H9 (cell line): ENCODE measurements around the gene RPLP2. TPM values are rescaled to one million over a fixed set of nuclear protein-coding genes. Genes with fewer than 3 reads are reported as not detected.
A peak's percentile ranks its signal among the peaks of the same experiment; 100 is the strongest.

Experiments
- DNase-seq: peaks from one replicate; pipeline ENCODE4 v3.0.0-alpha.2; 2017
- H2AFZ ChIP-seq: one replicate; pipeline ENCODE4 v1.6.1; 2013; ENCODE audit warnings: mild to moderate bottlenecking, low read length, control low read depth, moderate library complexity
- H2AK5ac ChIP-seq: 2 replicates; pipeline ENCODE4 v1.6.1; 2013; ENCODE audit warnings: low read length, control low read depth, mixed read lengths; ENCODE audit not compliant: insufficient read length
- H2BK120ac ChIP-seq: one replicate; pipeline ENCODE4 v1.6.1; 2013; ENCODE audit warnings: low read depth, mild to moderate bottlenecking, low read length, control low read depth, inconsistent platforms; ENCODE audit not compliant: poor library complexity, severe bottlenecking
- H2BK12ac ChIP-seq: 2 replicates; pipeline ENCODE4 v1.6.1; 2013; ENCODE audit warnings: low read length, control low read depth, mixed read lengths, low read depth; ENCODE audit not compliant: insufficient read length
- H2BK15ac ChIP-seq: 2 replicates; pipeline ENCODE4 v1.6.1; 2013; ENCODE audit warnings: low read depth, low read length, control low read depth
- H2BK20ac ChIP-seq: one replicate; pipeline ENCODE4 v1.6.1; 2013; ENCODE audit warnings: low read depth, mild to moderate bottlenecking, low read length, control low read depth, inconsistent platforms; ENCODE audit not compliant: poor library complexity, severe bottlenecking
- H2BK5ac ChIP-seq: 2 replicates; pipeline ENCODE4 v1.6.1; 2013; ENCODE audit warnings: low read length, control low read depth, mixed read lengths; ENCODE audit not compliant: insufficient read length
- H3K14ac ChIP-seq: 2 replicates; pipeline ENCODE4 v1.6.1; 2013; ENCODE audit warnings: low read length, control low read depth; ENCODE audit not compliant: insufficient read depth
- H3K18ac ChIP-seq: 2 replicates; pipeline ENCODE4 v1.6.1; 2013; ENCODE audit warnings: low read depth, mild to moderate bottlenecking, mixed read lengths, low read length, control low read depth; ENCODE audit not compliant: insufficient read length
- H3K23ac ChIP-seq: 2 replicates; pipeline ENCODE4 v1.6.1; 2013; ENCODE audit warnings: low read length, control low read depth, mixed read lengths, low read depth; ENCODE audit not compliant: insufficient read length
- H3K23me2 ChIP-seq: 2 replicates; pipeline ENCODE4 v1.6.1; 2013; ENCODE audit warnings: low read depth, mild to moderate bottlenecking, mixed read lengths, low read length, control low read depth; ENCODE audit not compliant: insufficient read length, poor library complexity, severe bottlenecking
- H3K27ac ChIP-seq: 2 replicates; pipeline ENCODE4 v1.5.1; 2013; ENCODE audit warnings: low read length, control low read depth, mixed read lengths, low read depth; ENCODE audit not compliant: insufficient read length
- H3K27me3 ChIP-seq: 2 replicates; pipeline ENCODE4 v1.6.1; 2013; ENCODE audit warnings: low read length, control low read depth, inconsistent platforms; ENCODE audit not compliant: insufficient read depth
- H3K4ac ChIP-seq: 2 replicates; pipeline ENCODE4 v1.6.1; 2013; ENCODE audit warnings: low read depth, mild to moderate bottlenecking, control low read depth, inconsistent platforms, low read length, moderate library complexity
- H3K4me1 ChIP-seq: 2 replicates; pipeline ENCODE4 v1.6.1; 2013; ENCODE audit warnings: low read length, control low read depth, inconsistent platforms; ENCODE audit not compliant: insufficient read depth
- H3K4me2 ChIP-seq: 2 replicates; pipeline ENCODE4 v1.6.1; 2013; ENCODE audit warnings: low read length, control low read depth, mixed read lengths; ENCODE audit not compliant: insufficient read length, insufficient read depth
- H3K56ac ChIP-seq: 2 replicates; pipeline ENCODE4 v1.6.1; 2013; ENCODE audit warnings: low read depth, mild to moderate bottlenecking, mixed read lengths, low read length, control low read depth; ENCODE audit not compliant: insufficient read length
- H3K79me1 ChIP-seq: 2 replicates; pipeline ENCODE4 v1.6.1; 2013; ENCODE audit warnings: low read depth, mild to moderate bottlenecking, moderate library complexity, low read length, control low read depth, inconsistent platforms; ENCODE audit not compliant: insufficient read depth, poor library complexity, severe bottlenecking
- H3K79me2 ChIP-seq: 2 replicates; pipeline ENCODE4 v1.6.1; 2013; ENCODE audit warnings: low read length, control low read depth, inconsistent platforms; ENCODE audit not compliant: insufficient read depth
- H3K9ac ChIP-seq: 2 replicates; pipeline ENCODE4 v1.6.1; 2013; ENCODE audit warnings: low read length, control low read depth, mixed read lengths; ENCODE audit not compliant: insufficient read length; ENCODE audit errors: extremely low read depth
- H3K9me3 ChIP-seq: one replicate; pipeline ENCODE4 v1.6.1; 2013; ENCODE audit warnings: low read depth, low read length, inconsistent platforms; ENCODE audit not compliant: control insufficient read depth
- H3T11ph ChIP-seq: one replicate; pipeline ENCODE4 v1.6.1; 2013; ENCODE audit warnings: mild to moderate bottlenecking, low read length, control low read depth, inconsistent platforms
- H4K20me1 ChIP-seq: one replicate; pipeline ENCODE4 v1.6.1; 2013; ENCODE audit not compliant: control insufficient read depth, insufficient read length, insufficient read depth
- H4K5ac ChIP-seq: 2 replicates; pipeline ENCODE4 v1.6.1; 2013; ENCODE audit warnings: low read depth, mild to moderate bottlenecking, mixed read lengths, low read length, control low read depth; ENCODE audit not compliant: insufficient read length
- H4K8ac ChIP-seq: replicated peaks from 2 replicates; pipeline ENCODE4 v1.6.1; 2013; ENCODE audit warnings: low read length, control low read depth, mixed read lengths, low read depth; ENCODE audit not compliant: insufficient read length
- H4K91ac ChIP-seq: 2 replicates; pipeline ENCODE4 v1.6.1; 2013; ENCODE audit warnings: low read depth, mild to moderate bottlenecking, moderate library complexity, mixed read lengths, low read length, control low read depth; ENCODE audit not compliant: insufficient read length
- H3K27ac Mint-ChIP-seq, 3 experiments: 2 replicates in 2 of 3; 3 replicates in 1 of 3; pipeline ENCODE4 v1.8.0; 2020 to 2021; ENCODE audit warnings: mixed read lengths in 3 of 3, mild to moderate bottlenecking in 1 of 3, moderate library complexity in 1 of 3
- H3K27me3 Mint-ChIP-seq: 2 replicates; pipeline ENCODE4 v1.8.0; 2021; ENCODE audit warnings: low read depth, mild to moderate bottlenecking, moderate library complexity, mixed read lengths
- H3K36me3 Mint-ChIP-seq, 3 experiments: 2 replicates in 2 of 3; 3 replicates in 1 of 3; pipeline ENCODE4 v1.8.0; 2020 to 2021; ENCODE audit warnings: low read depth in 3 of 3, mixed read lengths in 3 of 3; ENCODE audit not compliant: insufficient read depth in 1 of 3
- H3K4me1 Mint-ChIP-seq, 2 experiments: 2 replicates each; pipeline ENCODE4 v1.8.0; 2020; ENCODE audit warnings: mixed read lengths in 2 of 2
- H3K4me3 Mint-ChIP-seq, 2 experiments: 2 replicates in 1 of 2; 3 replicates in 1 of 2; pipeline ENCODE4 v1.8.0; 2020 to 2021; ENCODE audit warnings: mild to moderate bottlenecking in 2 of 2, mixed read lengths in 2 of 2, moderate library complexity in 1 of 2
- H3K9me3 Mint-ChIP-seq, 2 experiments: 2 replicates in 1 of 2; 3 replicates in 1 of 2; pipeline ENCODE4 v1.8.0; 2020; ENCODE audit warnings: mild to moderate bottlenecking in 2 of 2, mixed read lengths in 2 of 2, moderate library complexity in 1 of 2
- CTCF ChIP-seq: fragments of 200-600 bp; sonication (generic); conservative IDR thresholded peaks from 3 replicates; pipeline ENCODE4 v1.8.0; 2021; ENCODE audit warnings: antibody characterized with exemption, mild to moderate bottlenecking
- WGBS: extraction: QIAGEN DNeasy Blood & Tissue Kit; methylation state at CpG from one replicate; pipeline ENCODE4 v1.1.7; 2013; ENCODE audit warnings: missing lambda C conversion rate, low lambda C conversion rate, mixed read lengths; ENCODE audit not compliant: insufficient read length; ENCODE audit errors: extremely low coverage; 5-methylcytosine and 5-hydroxymethylcytosine counted together
- total RNA-seq: library from RNA; stranded (reverse); gene quantifications from 2 replicates; pipeline ENCODE4 v1.2.1, GENCODE V29; 2021

Gene RPLP2
- total RNA-seq, 1 experiment from 2014 or later: 2,138 TPM

GRCh38 chr11:770642-771616 is 38.8 kb upstream of the RPLP2 start:
- Histone ChIP-seq H4K8ac (no peak overlapping the region), H3T11ph (no peak overlapping the region), H3K9me3 (no peaks in the 10 kb centered on the region), H2AK5ac (no peak overlapping the region), H2BK5ac (no peak overlapping the region), H2BK12ac (no peak overlapping the region), H3K27me3 (no peaks in the 10 kb centered on the region), H2BK20ac (no peak overlapping the region), H3K79me1 (peaks cover 8% of the 10 kb centered on the region), H3K56ac (no peak overlapping the region), H3K4ac (no peak overlapping the region), H3K4me1 (no peaks in the 10 kb centered on the region), H4K5ac (no peak overlapping the region), H2AFZ (no peak overlapping the region), H3K18ac (no peak overlapping the region), H4K20me1 (no peaks in the 10 kb centered on the region), H3K14ac (no peak overlapping the region), H3K27ac (no peak overlapping the region), H3K9ac (no peak overlapping the region), H2BK15ac (no peak overlapping the region), H3K23me2 (no peaks in the 10 kb centered on the region), H2BK120ac (no peak overlapping the region), H3K4me2 (no peak overlapping the region), H3K23ac (no peak overlapping the region), H3K79me2 (peaks cover 4% of the 10 kb centered on the region; the same call in 1 of the 2 replicates), H4K91ac (no peak overlapping the region)
- H3K9me3 Mint-ChIP-seq: no peaks in the 10 kb centered on the region
- H3K4me1 Mint-ChIP-seq: peaks cover 5 to 8% of the 10 kb centered on the region in 2 experiments
- H3K27ac Mint-ChIP-seq: no peak overlapping the region
- no peaks in the 10 kb centered on the region for H3K27me3 Mint-ChIP-seq
- no peak overlapping the region for H3K4me3 Mint-ChIP-seq
- WGBS: no CpG with 5 or more reads among the region's 32 CpGs
- TF ChIP-seq CTCF: no peak
- peaks cover 6 to 36% (median 28%) of the 10 kb centered on the region in 3 experiments; a peak in 6 of 7 replicates for H3K36me3 Mint-ChIP-seq
- DNase-seq: peak; percentile 25
